ENCODE results near the gene MR1.

MR1 gene

DNA sequence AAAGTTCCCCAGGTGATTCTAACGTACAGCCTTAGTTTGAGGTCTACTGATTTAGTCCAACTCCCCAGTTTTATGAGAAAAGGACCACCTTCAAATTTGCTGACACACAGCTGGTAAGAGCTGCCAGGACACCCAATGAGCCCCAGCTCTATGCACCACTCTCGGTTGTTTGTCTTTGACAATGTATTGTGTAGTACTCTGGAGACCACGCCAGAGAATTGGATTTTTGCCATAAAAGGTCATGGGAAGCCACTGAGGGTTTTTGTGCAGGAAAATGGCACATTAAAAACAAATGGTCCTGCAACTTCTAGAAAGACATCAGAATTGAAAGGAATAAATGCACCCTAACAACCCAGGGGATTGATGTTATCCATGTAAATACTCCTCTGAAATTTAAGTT lies 47.6 kb downstream of the MR1 start:
- no peak overlapping the region for H3K27ac ChIP-seq (ENCODE audit: insufficient read depth, low read depth, low read length, poor library complexity, severe bottlenecking)

DNA sequence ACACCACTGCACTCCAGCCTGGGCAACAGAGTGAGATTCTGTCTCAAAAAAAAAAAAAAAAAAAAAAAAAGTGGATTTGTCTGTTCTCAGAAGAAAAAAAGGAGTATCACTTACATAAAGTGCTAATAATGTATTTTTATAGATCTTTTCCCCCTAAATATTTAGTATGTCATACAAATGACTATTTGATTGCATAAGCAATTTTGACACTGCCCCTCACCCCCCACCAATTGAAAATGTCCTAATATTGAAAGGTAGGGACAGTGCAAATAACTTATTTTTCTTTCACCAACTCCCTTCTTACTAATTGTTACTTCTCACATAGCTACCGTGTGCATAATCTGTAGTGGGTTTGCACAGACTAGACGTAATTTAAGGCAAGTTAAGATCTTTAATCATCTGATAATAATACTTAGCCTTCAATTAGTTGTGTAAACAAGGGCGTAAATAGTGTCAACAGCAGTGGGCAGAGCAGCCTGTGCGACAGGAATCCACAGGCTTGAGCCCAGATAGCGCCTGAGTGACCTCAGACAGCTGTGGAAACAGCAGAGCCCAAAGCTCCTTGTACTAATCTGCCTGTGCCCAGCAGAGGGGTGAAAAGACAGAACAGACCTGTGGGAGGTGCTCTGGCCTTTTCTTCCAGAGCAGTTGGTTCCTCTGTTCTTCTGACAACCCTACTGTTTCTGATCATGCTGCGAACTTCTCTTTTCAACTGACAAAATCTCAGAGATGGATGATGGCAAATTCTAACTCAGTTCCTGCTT lies 50.2 kb downstream of the MR1 start:
- Histone ChIP-seq H3K36me3 (ENCODE audit: control insufficient read depth, insufficient read depth, low read length) (no peaks in the 10 kb centered on the region), H3K9me3 (ENCODE audit: control insufficient read depth, low read length) (no peaks in the 10 kb centered on the region), H3K4me1 (ENCODE audit: control insufficient read depth, insufficient read depth, low read length) (peaks cover 2% of the 10 kb centered on the region), H3K27me3 (ENCODE audit: control insufficient read depth, insufficient read depth, low read length, poor library complexity, severe bottlenecking) (peaks cover 19% of the 10 kb centered on the region), H3K27ac (ENCODE audit: insufficient read depth, low read depth, low read length, poor library complexity, severe bottlenecking) (no peak overlapping the region), H3K4me3 (ENCODE audit: insufficient read depth, low read depth, low read length) (no peak overlapping the region)
- 47 to 55% methylated on average over 5 to 6 of the region's 6 CpGs for WGBS, 2 experiments

More for the DNA sequence above, 47.6 kb downstream of the MR1 start:
- Histone ChIP-seq H3K27me3 (ENCODE audit: control insufficient read depth, insufficient read depth, low read length, poor library complexity, severe bottlenecking) (peaks cover 4% of the 10 kb centered on the region), H3K9me3 (ENCODE audit: control insufficient read depth, low read length) (no peaks in the 10 kb centered on the region), H3K4me3 (ENCODE audit: insufficient read depth, low read depth, low read length) (no peak overlapping the region), H3K36me3 (ENCODE audit: control insufficient read depth, insufficient read depth, low read length) (no peaks in the 10 kb centered on the region), H3K4me1 (ENCODE audit: control insufficient read depth, insufficient read depth, low read length) (peaks cover 8% of the 10 kb centered on the region)
- 87% methylated on average over 3 of the region's 3 CpGs for WGBS, 2 experiments

DNA sequence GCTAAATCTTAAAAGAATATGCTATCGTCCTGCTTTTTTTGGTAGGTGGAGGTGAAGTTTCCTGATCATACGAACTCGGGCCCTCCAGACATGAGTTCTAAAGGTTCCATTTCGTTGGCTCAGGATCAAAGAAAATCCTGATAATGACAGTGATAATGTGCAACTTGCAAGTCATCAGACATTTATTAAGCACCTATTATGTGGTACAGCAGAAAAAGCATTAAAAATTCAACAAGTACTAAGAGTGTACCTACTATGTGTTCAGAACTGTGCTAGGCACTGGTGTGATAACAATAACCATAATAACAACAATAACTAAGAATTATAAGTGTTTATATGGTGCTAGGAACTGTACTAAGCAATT lies 50.8 kb downstream of the MR1 start:
- no peak overlapping the region for H3K4me3 ChIP-seq (ENCODE audit: insufficient read depth, low read depth, low read length)
- peaks cover 19% of the 10 kb centered on the region for H3K27me3 ChIP-seq (ENCODE audit: control insufficient read depth, insufficient read depth, low read length, poor library complexity, severe bottlenecking)
- 83 to 87% methylated on average over 4 of the region's 4 CpGs for WGBS, 2 experiments
- no peaks in the 10 kb centered on the region for H3K36me3 ChIP-seq (ENCODE audit: control insufficient read depth, insufficient read depth, low read length)
- peaks cover 2% of the 10 kb centered on the region for H3K4me1 ChIP-seq (ENCODE audit: control insufficient read depth, insufficient read depth, low read length)
- H3K27ac ChIP-seq (ENCODE audit: insufficient read depth, low read depth, low read length, poor library complexity, severe bottlenecking) = no peak overlapping the region
- H3K9me3 ChIP-seq (ENCODE audit: control insufficient read depth, low read length) = no peaks in the 10 kb centered on the region

DNA sequence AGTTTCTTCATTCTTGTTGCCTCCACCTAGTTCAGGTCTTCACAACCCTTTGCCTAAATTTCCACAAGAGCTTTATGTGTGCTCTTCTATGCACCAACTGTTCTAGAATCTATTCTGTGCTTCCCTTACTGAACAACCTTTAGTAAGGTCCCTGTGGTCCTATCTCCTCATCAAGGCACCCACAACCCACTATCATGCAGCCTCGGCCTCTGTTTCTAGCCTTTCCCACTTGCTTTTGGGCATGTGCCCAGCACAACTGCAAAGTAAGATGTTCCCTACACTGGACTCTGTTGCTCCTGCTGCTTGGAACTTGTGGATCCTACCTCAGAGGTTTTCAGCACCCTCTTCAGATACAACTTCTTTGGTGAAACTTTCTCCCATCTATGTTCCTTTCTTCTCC lies 52.3 kb downstream of the MR1 start:
- H3K27me3 ChIP-seq (ENCODE audit: control insufficient read depth, insufficient read depth, low read length, poor library complexity, severe bottlenecking) = peaks cover 19% of the 10 kb centered on the region
- H3K4me1 ChIP-seq (ENCODE audit: control insufficient read depth, insufficient read depth, low read length) = peaks cover 4% of the 10 kb centered on the region
- H3K27ac ChIP-seq (ENCODE audit: insufficient read depth, low read depth, low read length, poor library complexity, severe bottlenecking) = no peak overlapping the region
- H3K9me3 ChIP-seq (ENCODE audit: control insufficient read depth, low read length) = no peaks in the 10 kb centered on the region
- no peaks in the 10 kb centered on the region for H3K36me3 ChIP-seq (ENCODE audit: control insufficient read depth, insufficient read depth, low read length)
- no peak overlapping the region for H3K4me3 ChIP-seq (ENCODE audit: insufficient read depth, low read depth, low read length)
- 92 to 95% methylated on average over 1 of the region's 1 CpG for WGBS, 2 experiments

DNA sequence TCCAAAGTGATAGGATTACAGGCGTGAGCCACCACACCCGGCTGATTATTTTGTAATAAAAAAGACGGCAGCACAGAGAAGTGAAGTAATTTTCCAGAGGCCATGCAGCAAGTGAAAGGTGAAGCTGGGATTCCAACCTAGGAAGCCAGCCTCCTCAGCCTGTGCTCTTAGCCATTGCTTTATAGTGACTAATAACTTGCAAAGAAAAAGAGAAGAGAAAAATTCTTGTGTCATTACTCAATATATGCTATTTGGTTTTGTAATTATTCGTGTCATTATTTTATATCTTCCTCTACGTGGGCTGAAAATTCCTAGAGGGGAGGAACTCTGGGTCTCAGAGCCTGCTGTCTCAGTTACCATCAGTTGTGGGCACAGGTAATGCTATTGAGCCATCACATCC lies 53.1 kb downstream of the MR1 start:
- peaks cover 6% of the 10 kb centered on the region for H3K4me1 ChIP-seq (ENCODE audit: control insufficient read depth, insufficient read depth, low read length)
- no peaks in the 10 kb centered on the region for H3K36me3 ChIP-seq (ENCODE audit: control insufficient read depth, insufficient read depth, low read length)
- peaks cover 19% of the 10 kb centered on the region for H3K27me3 ChIP-seq (ENCODE audit: control insufficient read depth, insufficient read depth, low read length, poor library complexity, severe bottlenecking)
- WGBS, 2 experiments = 90 to 92% methylated on average over 5 of the region's 5 CpGs
- H3K27ac ChIP-seq (ENCODE audit: insufficient read depth, low read depth, low read length, poor library complexity, severe bottlenecking) = no peak overlapping the region
- no peak overlapping the region for H3K4me3 ChIP-seq (ENCODE audit: insufficient read depth, low read depth, low read length)
- no peaks in the 10 kb centered on the region for H3K9me3 ChIP-seq (ENCODE audit: control insufficient read depth, low read length)

DNA sequence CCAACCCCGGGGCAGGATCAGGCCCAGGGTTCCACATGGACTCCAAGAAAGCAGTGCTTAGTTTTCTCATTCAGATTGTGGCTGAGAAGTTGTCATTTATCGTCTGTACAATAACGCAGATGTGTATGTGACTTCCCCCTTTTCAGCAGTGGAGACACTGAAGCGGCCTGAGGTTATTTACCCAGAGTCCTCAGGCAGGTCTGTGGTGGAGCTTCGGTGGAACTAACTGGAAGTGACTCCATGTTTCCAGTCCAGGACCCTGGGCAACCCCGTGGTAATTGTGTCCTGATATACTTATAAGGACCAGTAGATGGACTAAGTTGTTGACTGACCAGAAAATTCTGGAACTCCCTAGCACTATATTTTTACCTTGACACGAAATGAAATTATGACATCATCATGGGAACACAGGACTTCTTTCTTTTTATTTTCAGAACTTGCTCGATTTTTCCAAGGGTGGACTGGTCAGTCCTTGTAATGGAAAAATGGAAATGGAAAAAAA lies 53.7 kb downstream of the MR1 start:
- H3K27me3 ChIP-seq (ENCODE audit: control insufficient read depth, insufficient read depth, low read length, poor library complexity, severe bottlenecking) = peaks cover 19% of the 10 kb centered on the region
- H3K4me3 ChIP-seq (ENCODE audit: insufficient read depth, low read depth, low read length) = no peak overlapping the region
- H3K36me3 ChIP-seq (ENCODE audit: control insufficient read depth, insufficient read depth, low read length) = no peaks in the 10 kb centered on the region
- peaks cover 6% of the 10 kb centered on the region for H3K4me1 ChIP-seq (ENCODE audit: control insufficient read depth, insufficient read depth, low read length)
- no peak overlapping the region for H3K27ac ChIP-seq (ENCODE audit: insufficient read depth, low read depth, low read length, poor library complexity, severe bottlenecking)
- H3K9me3 ChIP-seq (ENCODE audit: control insufficient read depth, low read length) = no peaks in the 10 kb centered on the region
- 88 to 89% methylated on average over 7 to 8 of the region's 8 CpGs for WGBS, 2 experiments

DNA sequence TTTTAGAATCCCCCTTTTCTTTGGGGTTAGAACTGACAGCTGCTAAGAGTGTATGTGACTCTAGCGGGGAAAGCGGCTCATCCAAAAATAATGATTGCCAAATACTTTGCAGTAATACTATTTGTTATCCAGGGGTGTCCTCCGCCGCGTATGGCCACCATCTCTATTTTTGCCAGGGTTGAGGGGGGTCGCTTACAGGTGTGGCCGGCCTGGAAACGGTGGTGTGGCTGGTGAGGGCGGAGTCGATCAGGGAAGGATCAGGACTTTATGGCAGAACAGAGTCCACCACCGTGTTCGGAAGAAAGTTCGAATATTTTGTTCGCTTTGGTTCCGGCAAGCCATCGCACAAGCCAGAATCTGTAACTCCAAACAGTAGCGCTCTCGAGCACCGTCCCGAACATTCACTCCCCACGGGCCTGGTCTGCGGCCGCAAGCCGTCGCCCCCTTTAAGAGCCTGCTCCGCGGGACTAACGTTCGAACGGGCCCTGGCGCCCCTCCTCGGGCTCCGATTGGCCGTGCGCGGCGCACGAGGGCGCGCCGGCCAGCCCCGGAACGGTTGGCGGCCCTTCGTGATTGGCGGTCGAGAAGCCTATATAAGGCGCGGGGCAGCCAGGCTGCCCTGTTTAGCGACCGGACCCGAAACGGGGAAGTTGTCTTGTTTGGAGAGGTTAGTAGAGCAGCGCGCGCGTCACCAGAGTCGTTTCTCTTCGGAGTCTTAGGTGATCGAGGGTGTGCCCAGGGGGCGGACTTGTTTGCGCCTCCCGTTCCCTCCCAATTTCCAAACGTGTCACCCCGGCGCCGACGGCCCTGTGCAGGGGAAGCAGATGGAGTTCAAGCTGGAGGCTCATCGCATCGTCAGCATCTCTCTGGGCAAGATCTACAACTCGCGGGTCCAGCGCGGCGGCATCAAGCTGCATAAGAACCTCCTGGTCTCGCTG lies 54.6 kb downstream of the MR1 start, which contains the start of gene IER5:
TSS of gene IER5 (plus strand) at position 622 of the 938 bp plus-strand sequence. CDS start at position 825, 203 bp downstream.
- Histone ChIP-seq H3K36me3 (ENCODE audit: control insufficient read depth, insufficient read depth, low read length) (no peaks in the 10 kb centered on the region), H3K4me1 (ENCODE audit: control insufficient read depth, insufficient read depth, low read length) (peaks cover 6% of the 10 kb centered on the region), H3K9me3 (ENCODE audit: control insufficient read depth, low read length) (no peaks in the 10 kb centered on the region), H3K4me3 (ENCODE audit: insufficient read depth, low read depth, low read length) (peak within 1 kb of the TSS; percentile 81), H3K27me3 (ENCODE audit: control insufficient read depth, insufficient read depth, low read length, poor library complexity, severe bottlenecking) (peaks cover 19% of the 10 kb centered on the region), H3K27ac (ENCODE audit: insufficient read depth, low read depth, low read length, poor library complexity, severe bottlenecking) (peak within 1 kb of the TSS; percentile 33)
- 4 to 5% methylated on average over 76 of the region's 76 CpGs for WGBS, 2 experiments

DNA sequence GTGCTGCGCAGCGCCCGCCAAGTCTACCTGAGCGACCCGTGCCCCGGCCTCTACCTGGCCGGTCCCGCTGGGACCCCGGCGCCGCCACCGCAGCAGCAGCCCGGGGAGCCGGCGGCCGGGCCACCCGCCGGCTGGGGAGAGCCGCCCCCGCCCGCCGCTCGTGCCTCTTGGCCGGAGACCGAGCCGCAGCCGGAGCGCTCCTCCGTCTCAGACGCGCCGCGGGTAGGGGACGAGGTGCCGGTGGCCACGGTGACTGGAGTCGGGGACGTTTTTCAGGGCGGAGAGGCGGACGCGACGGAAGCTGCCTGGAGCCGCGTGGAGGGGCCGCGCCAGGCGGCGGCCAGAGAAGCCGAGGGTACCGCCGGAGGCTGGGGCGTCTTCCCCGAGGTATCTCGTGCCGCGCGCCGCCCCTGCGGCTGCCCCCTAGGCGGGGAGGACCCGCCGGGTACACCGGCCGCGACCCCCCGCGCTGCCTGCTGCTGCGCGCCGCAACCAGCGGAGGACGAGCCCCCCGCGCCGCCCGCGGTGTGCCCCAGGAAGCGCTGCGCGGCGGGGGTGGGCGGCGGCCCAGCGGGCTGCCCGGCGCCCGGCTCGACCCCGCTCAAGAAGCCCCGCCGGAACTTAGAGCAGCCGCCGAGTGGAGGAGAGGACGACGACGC lies 55.4 kb downstream of the MR1 start:
- Histone ChIP-seq H3K9me3 (ENCODE audit: control insufficient read depth, low read length) (no peaks in the 10 kb centered on the region), H3K27me3 (ENCODE audit: control insufficient read depth, insufficient read depth, low read length, poor library complexity, severe bottlenecking) (peaks cover 19% of the 10 kb centered on the region), H3K27ac (ENCODE audit: insufficient read depth, low read depth, low read length, poor library complexity, severe bottlenecking) (peak overlapping the region; percentile 33), H3K4me3 (ENCODE audit: insufficient read depth, low read depth, low read length) (peak overlapping the region; percentile 81), H3K4me1 (ENCODE audit: control insufficient read depth, insufficient read depth, low read length) (peaks cover 7% of the 10 kb centered on the region), H3K36me3 (ENCODE audit: control insufficient read depth, insufficient read depth, low read length) (no peaks in the 10 kb centered on the region)
- WGBS, 2 experiments = 0% methylated on average over 97 of the region's 97 CpGs

DNA sequence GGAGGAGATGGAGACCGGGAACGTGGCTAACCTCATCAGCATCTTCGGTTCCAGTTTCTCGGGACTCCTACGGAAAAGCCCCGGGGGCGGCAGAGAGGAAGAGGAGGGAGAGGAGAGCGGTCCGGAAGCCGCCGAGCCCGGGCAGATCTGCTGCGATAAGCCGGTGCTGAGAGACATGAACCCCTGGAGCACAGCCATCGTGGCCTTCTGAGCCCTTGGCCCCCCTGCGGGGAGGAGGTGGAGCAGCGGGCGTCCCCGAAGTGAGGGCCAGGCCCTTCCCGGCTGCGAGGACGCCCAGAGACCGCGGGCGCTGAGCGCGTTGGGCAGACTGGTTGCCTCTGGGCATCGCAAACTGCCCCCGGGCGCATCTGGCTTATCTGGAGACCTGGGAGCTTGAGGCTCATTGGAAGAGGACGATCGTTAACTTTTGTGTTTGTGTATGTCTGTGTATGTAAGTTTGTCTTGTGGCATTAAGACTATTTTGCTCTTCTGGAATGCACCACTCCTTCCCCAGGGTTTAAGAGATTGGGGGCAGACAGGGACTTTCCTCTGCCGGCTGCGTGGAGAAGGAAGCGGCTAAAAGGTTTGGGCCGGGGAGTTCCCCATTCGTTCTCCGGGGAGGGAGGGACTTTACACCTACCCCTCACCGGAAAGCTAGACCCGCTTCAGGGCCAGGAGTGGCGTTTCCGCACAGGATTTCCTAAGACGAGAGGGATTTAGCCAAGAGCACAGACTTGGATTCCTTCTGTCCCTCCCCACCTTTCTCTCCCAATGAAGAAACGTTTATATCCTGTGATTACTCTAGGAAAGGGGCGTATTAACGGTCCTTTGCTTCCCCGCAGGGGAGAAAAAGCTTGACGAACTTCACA lies 56.1 kb downstream of the MR1 start:
- H3K36me3 ChIP-seq (ENCODE audit: control insufficient read depth, insufficient read depth, low read length) = no peaks in the 10 kb centered on the region
- no peaks in the 10 kb centered on the region for H3K9me3 ChIP-seq (ENCODE audit: control insufficient read depth, low read length)
- H3K27ac ChIP-seq (ENCODE audit: insufficient read depth, low read depth, low read length, poor library complexity, severe bottlenecking) = no peak overlapping the region
- 0 to 1% methylated on average over 48 of the region's 48 CpGs for WGBS, 2 experiments
- H3K27me3 ChIP-seq (ENCODE audit: control insufficient read depth, insufficient read depth, low read length, poor library complexity, severe bottlenecking) = peaks cover 19% of the 10 kb centered on the region
- peak overlapping the region; percentile 81 for H3K4me3 ChIP-seq (ENCODE audit: insufficient read depth, low read depth, low read length)
- H3K4me1 ChIP-seq (ENCODE audit: control insufficient read depth, insufficient read depth, low read length) = peaks cover 15% of the 10 kb centered on the region

All from ectodermal cell (in vitro differentiated cells).